Esophagus squamous epithelium (tissue), 5 donors: ENCODE data around the gene MSX1. TPM values are rescaled to one million over a fixed set of nuclear protein-coding genes. Genes with fewer than 3 reads are reported as not detected.

ENCODE experiments used
- DNase-seq: peaks from one replicate; lab custom pipeline; 2025; lab: John Stamatoyannopoulos, UW
- H3K27ac ChIP-seq, 4 donors: fragments of 200-600 bp; sonication (generic); one replicate each; pipeline ENCODE4 v1.5.1; 2016 to 2019; ENCODE audit warnings: mild to moderate bottlenecking in 1 of 4
- H3K27me3 ChIP-seq, 4 donors: fragments of 200-600 bp; sonication (generic); 1 replicate in 3 of 4; 2 replicates in 1 of 4; pipeline versions ENCODE4 v1.5.1 to v1.6.0; 2017 to 2021; ENCODE audit warnings: antibody characterized with exemption in 1 of 4
- H3K36me3 ChIP-seq, 3 donors: fragments of 200-600 bp; sonication (generic); one replicate each; pipeline ENCODE4 v1.5.1; 2016 to 2019
- H3K4me1 ChIP-seq, 3 donors: fragments of 200-600 bp; sonication (generic); one replicate each; pipeline ENCODE4 v1.5.1; 2017 to 2019
- H3K4me3 ChIP-seq, 4 donors: fragments of 200-600 bp; sonication (generic); 1 replicate in 3 of 4; 2 replicates in 1 of 4; pipeline ENCODE4 v1.5.1; 2016 to 2019; ENCODE audit warnings: mild to moderate bottlenecking in 2 of 4, moderate library complexity in 1 of 4
- H3K9me3 ChIP-seq, 3 donors: fragments of 200-600 bp; sonication (generic); one replicate each; pipeline ENCODE4 v1.5.1; 2016 to 2019
- CTCF ChIP-seq, 6 experiments: fragments of 450-650 bp in 4 of 6; fragments of 200-600 bp in 2 of 6; sonication (generic) in 2 of 6; IDR thresholded peaks; one replicate each; pipeline ENCODE4 v1.5.1; 2016 to 2019; ENCODE audit warnings: antibody characterized with exemption in 6 of 6, mild to moderate bottlenecking in 4 of 6, moderate library complexity in 4 of 6
- POLR2A ChIP-seq, 4 donors: fragments of 450-650 bp; IDR thresholded peaks; one replicate each; pipeline ENCODE4 v1.6.1; 2017; ENCODE audit warnings: antibody characterized with exemption in 4 of 4, mild to moderate bottlenecking in 4 of 4, moderate library complexity in 3 of 4
- WGBS, 2 donors: methylation state at CpG; one replicate each; pipeline ENCODE4 v1.1.5; 2018; 5-methylcytosine and 5-hydroxymethylcytosine counted together
- intact Hi-C: fragments of 100-400 bp; cut with DNase I; formaldehyde crosslinking; loops from one replicate; pipeline ENCODE4 v1.15.0; 2022
- total RNA-seq, 4 donors: library from RNA; depleted of rRNA; stranded (reverse); fragments of >200 nt; gene quantifications; one replicate each; pipeline ENCODE4 v1.1.0, GENCODE V29; 2016
- donor health status: DM: yes; HTN: yes; CAD: no.

Gene MSX1
- total RNA-seq, 4 donors from 2014 or later: 0.76 to 1.4 TPM; not detected in 2

GRCh38 chr4:4875611-4876010, 16.1 kb downstream of the MSX1 start:
- H3K36me3 ChIP-seq: no peaks in the 10 kb centered on the region
- DNase-seq: no peak
- no peak overlapping the region for H3K27ac ChIP-seq
- peaks cover 11 to 98% (median 31%) of the 10 kb centered on the region in 4 donors for H3K27me3 ChIP-seq
- WGBS, 2 donors: 37 to 58% methylated on average over 5 of the region's 5 CpGs
- intact Hi-C loops: no loop called here
- H3K9me3 ChIP-seq: no peaks in the 10 kb centered on the region
- H3K4me3 ChIP-seq: no peak overlapping the region
- peaks cover 0 to 23% (median 6%) of the 10 kb centered on the region in 3 donors for H3K4me1 ChIP-seq
- TF ChIP-seq POLR2A (IDR thresholded peaks at IDR 0.05): no peak
- no peak for TF ChIP-seq CTCF (IDR thresholded peaks at IDR 0.05)

GRCh38 chr4:4876945-4877661, 17.6 kb downstream of the MSX1 start:
- intact Hi-C loops: no loop called here
- H3K4me1 ChIP-seq: peaks cover 0 to 9% (median 0%) of the 10 kb centered on the region in 3 donors
- TF ChIP-seq CTCF (IDR thresholded peaks at IDR 0.05) (no peak), POLR2A (IDR thresholded peaks at IDR 0.05) (no peak)
- 60 to 75% methylated on average over 11 to 12 of the region's 12 CpGs for WGBS, 2 donors
- no peak overlapping the region for H3K4me3 ChIP-seq
- H3K9me3 ChIP-seq: no peaks in the 10 kb centered on the region
- H3K27ac ChIP-seq: no peak overlapping the region
- H3K27me3 ChIP-seq: peaks cover 6 to 96% (median 17%) of the 10 kb centered on the region in 4 donors
- H3K36me3 ChIP-seq: no peaks in the 10 kb centered on the region
- no peak for DNase-seq

- Histone ChIP-seq H3K27ac (no peak overlapping the region), H3K27me3 (peaks cover 0 to 84% (median 0%) of the 10 kb centered on the region in 4 donors), H3K36me3 (no peaks in the 10 kb centered on the region), H3K4me1 (no peaks in the 10 kb centered on the region), H3K4me3 (no peak overlapping the region), H3K9me3 (no peaks in the 10 kb centered on the region)
- intact Hi-C loops: no loop called here
- no peak for DNase-seq
- 68 to 72% methylated on average over 2 of the region's 2 CpGs for WGBS, 2 donors
- peak in 1 of 6 experiments; percentile 32 for TF ChIP-seq CTCF (IDR thresholded peaks at IDR 0.05)
- no peak for TF ChIP-seq POLR2A (IDR thresholded peaks at IDR 0.05)
These were observed 21.0 kb downstream of the MSX1 start for GRCh38 chr4:4880492-4880891.

- intact Hi-C loops: no loop called here
- 70 to 71% methylated on average over 2 of the region's 2 CpGs for WGBS, 2 donors
- peaks cover 0 to 84% (median 0%) of the 10 kb centered on the region in 4 donors for H3K27me3 ChIP-seq
These were observed 22.0 kb downstream of the MSX1 start for GRCh38 chr4:4881432-4881831.

More at GRCh38 chr4:4881432-4881831, 22.0 kb downstream of the MSX1 start:
- no peaks in the 10 kb centered on the region for H3K36me3 ChIP-seq
- TF ChIP-seq CTCF (IDR thresholded peaks at IDR 0.05) (no peak), POLR2A (IDR thresholded peaks at IDR 0.05) (no peak)
- H3K4me1 ChIP-seq: no peaks in the 10 kb centered on the region
- no peak overlapping the region for H3K27ac ChIP-seq
- H3K9me3 ChIP-seq: no peaks in the 10 kb centered on the region
- H3K4me3 ChIP-seq: no peak overlapping the region
- DNase-seq: no peak
